HG03439 (cell line): ENCODE results near the gene CDC42SE2.
"Not testable (repeated sequence)": the region's sequence is repeated elsewhere in the genome, so short reads cannot be mapped to it uniquely, and the experiment has no call there.

Source experiments
- ATAC-seq: cut with Tn5 transposase; IDR thresholded peaks from one replicate; pipeline ENCODE4 v1.9.1; 2021; ENCODE audit warnings: mild to moderate bottlenecking, moderate library complexity; ENCODE audit not compliant: unreplicated experiment

The CDC42SE2 gene

DNA sequence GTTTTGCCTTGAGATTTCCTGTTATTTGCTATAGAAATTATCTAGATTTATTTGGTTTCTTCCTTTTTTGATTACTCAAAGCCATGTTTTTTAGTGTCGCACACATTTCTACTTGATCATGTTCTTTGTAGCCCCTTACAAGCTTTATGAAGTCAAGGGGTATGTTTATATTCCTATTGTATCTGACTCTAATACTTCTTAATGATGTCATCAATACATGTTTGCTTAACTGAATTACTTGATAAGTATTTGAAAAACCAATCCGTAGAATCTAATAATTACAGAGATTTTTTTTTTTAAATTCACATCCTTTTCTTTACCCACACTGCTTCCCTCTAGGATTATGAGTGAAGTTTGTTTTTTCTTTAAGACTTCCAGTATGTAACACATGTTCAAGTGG, 53.0 kb downstream of the CDC42SE2 start:
- ATAC-seq = no peak

DNA sequence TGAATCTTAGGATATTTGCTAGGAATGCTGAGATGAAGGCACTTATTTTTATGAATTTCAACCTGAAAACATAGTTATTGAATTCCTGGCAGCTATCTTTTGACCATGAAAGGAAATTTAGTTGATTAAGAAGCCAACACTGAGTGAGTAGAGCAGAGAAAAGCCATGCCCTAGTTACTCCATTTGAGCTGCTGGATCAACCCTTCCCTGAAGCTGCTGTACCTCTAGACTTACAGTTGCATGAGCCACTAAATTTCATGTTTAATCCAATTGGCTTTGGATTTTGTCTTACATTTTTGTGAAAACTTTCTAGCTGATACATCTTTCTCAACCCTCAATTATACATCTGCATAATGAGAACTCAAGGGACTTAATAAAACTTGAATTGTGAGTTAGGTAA, 54.6 kb downstream of the CDC42SE2 start:
- ATAC-seq = no peak

DNA sequence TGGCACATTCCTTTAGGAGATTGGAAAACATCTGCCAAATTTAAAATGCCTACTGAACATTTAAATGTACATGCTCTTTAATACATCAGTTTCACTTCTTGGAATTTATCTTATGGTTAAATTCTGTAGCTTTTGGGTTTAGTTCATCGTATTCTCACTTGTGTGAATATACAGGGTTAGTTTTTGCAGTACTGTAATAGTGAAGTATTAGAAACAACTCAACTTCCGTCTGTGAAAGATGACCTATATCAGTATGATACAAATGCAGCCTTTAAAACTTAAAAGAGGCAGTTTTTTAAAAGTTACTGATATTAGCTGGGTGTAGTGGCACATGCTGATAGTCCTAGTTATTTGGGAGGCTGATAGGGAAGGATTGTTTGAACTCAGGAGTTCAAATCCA, 57.2 kb downstream of the CDC42SE2 start:
- no peak for ATAC-seq

DNA sequence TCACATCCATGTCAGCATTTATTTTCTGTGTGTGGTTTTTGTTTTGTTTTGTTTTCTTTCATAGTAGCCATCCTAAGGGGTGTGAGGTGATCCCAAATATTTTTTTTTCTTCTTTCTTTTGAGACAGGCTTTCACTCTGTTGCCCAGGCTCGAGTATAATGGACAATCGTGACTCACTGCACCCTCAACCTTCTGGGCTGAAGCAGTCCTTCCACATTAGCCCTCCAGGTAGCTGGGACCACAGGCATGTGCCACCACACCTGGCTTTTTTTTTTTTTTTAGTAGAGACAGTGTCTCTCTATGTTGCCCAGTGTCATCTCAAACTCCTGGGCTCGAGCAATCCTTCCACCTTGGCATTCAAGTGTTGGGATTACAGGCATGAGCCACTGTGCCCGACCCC, 59.1 kb downstream of the CDC42SE2 start:
- no peak for ATAC-seq

DNA sequence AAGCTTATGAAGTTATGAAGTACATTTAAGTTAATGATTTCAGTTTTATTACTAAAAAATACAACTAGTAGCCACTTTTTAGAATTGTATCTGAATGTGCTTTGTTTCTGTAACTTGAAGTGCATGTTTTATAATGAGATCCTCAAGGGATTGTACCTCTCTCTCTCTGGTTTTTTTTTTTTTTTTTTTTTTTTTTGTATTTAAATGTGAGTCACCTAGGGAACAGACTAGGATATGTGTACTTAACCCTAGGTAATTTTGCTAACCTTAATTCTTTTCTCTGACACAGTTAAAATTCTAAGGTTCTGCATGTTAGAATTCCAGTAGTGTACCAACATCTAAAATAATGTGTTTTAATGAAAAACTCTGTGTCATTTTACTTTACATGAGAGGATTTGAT, 59.5 kb downstream of the CDC42SE2 start:
- ATAC-seq = no peak

DNA sequence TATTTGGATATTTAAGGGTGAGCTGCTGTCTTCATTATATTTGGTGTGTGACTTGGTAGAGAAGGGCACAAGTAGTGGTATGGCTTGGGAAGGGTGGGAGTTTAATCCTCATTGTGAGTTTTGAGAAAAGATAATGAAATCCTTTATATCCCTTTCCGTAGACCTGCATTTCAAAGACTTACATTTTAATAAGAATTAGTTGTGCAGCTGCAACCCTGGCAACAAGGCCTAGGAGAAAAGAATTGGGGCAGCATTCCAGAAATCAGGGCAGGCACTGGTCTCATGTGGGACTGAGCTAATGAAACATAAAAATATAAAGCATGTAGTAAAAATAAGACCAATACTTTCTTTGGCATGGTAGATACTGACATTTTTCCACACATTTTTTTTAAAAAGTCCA, 60.5 kb downstream of the CDC42SE2 start:
- no peak for ATAC-seq

DNA sequence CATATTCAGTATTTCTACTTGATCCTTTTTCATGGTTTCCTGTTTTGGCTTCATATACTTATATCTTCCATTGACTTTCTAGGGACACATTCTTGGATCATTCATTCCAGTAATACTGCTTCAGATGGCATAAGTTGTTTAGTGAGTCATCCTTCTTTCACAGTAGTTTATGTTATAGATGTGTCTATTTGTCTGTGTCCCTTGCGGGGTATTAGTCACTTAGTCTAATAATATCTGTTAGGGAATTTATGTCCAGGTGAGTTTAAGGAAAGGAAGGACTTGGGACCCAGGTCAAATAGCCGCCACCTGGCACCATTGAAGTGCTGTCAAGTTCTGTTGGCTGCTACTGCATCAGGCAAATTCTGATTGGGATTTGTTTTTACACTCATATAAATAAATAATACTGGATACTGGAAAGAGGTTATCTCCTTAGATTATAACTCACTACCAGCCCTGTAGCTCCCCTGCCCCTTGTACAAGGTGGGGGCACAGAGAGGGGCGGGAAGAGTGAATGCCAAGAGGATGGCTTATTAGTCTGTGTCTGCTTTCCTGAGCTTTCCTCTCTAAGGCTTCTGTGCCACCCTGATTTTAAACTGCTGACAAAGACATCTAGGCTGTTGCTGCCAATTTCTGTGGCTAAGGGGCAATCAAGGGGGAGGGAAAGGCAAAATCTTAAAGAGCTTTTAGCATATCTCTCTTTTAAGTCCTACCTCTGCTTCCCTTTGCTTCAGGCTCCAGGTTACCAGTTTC, 64.9 kb downstream of the CDC42SE2 start:
- ATAC-seq = no peak

DNA sequence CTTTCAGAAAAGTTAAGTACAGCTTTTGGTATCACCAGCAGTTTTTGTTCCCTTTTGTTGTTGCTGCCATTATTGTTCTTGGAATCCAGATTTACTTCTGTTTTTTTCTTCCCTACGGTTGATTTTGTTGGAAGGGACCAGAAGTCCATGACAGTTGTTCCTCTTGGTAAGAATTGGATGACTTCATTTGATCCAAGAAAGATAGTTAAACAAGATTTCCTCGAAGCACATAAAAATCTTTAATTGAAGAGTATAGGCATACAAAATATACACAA, 65.4 kb downstream of the CDC42SE2 start:
- ATAC-seq = no peak

DNA sequence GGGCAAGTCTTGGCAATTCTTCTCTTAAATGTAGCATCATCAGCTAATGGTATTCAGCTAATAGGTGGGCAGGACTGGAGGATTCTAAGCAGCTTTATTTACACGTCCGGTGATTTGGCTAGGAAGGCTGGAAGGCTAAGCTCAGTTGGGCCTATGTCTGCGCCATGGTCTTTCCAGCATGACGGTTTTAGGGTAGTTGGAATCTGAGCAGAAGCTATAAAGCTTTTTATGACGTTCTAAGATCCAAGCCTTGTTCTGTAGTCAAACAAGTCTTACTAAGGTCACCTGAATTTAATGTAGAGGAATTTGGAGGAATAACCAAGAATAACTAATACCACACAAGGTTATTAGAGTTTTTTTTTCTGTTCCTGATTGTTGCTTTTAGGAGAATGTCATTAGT, 66.2 kb downstream of the CDC42SE2 start:
- no peak for ATAC-seq

DNA sequence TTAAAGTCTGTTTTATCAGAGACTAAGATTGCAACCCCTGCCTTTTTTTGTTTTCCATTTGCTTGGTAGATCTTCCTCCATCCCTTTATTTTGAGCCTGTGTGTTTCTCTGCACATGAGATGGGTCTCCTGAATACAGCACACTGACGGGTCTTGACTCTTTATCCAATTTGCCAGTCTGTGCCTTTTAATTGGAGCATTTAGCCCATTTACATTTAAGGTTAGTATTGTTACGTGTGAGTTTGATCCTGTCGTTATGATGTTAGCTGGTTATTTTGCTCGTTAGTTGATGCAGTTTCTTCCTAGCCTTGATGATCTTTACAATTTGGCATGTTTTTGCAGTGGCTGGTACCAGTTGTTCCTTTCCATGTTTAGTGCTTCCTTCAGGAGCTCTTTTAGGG, 71.9 kb downstream of the CDC42SE2 start:
- not testable (repeated sequence) for ATAC-seq

DNA sequence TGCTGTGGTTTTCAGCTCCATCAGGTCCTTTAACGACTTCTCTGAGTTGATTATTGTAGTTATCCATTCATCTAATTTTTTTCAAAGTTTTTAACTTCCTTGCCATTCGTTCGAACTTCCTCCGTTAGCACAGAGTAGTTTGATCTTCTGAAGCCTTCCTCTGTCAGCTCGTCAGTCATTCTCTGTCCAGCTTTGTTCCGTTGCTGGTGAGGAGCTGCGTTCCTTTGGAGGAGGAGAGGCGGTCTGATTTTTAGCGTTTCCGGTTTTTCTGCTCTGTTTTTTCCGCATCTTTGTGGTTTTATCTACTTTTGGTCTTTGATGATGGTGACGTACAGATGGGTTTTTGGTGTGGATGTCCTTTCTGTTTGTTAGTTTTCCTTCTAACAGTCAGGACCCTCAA, 72.9 kb downstream of the CDC42SE2 start:
- not testable (repeated sequence) for ATAC-seq

DNA sequence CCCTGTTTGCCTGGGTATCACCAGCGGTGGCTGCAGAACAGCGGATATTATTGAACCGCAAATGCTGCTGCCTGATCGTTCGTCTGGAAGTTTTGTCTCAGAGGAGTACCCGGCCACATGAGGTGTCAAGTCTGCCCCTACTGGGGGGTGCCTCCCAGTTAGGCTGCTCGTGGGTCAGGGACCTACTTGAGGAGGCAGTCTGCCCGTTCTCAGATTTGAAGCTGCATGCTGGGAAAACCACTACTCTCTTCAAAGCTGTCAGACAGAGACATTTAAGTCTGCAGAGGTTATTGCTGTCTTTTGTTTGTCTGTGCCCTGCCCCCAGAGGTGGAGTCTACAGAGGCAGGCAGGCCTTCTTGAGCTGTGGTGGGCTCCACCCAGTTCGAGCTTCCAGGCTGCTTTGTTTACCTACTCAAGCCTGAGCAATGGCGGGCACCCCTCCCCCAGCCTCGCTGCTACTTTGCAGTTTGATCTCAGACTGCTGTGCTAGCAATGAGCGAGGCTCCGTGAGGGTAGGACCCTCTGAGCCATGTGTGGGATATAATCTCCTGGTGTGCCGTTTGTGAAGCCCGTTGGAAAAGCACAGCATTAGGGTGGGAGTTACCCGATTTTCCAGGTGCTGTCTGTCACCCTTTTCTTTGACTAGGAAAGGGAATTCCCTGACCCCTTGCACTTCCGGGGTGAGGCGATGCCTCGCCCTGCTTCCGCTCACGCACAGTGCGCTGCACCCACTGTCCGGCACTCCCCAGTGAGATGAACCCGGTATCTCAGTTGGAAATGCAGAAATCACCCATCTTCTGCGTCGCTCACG, 73.6 kb downstream of the CDC42SE2 start:
- ATAC-seq = not testable (repeated sequence)

DNA sequence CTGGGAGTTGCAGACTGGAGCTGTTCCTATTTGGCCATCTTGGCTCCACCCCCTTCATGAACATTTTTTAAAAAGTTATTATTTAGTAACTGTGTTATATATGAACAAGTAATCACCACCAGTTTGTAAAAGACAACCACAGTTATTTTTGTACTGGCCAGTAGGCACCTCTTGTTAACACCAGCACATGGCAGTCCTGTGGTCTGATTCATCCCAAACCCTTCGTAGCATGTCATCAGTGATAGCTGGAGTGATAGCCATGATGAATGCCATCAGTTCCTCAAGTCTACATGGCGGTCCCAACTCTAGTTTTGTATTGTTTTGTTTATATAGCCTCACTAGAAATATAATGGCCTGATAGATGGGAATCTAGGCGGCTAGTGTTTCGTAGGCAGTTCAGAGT, 74.2 kb downstream of the CDC42SE2 start:
- no peak for ATAC-seq

DNA sequence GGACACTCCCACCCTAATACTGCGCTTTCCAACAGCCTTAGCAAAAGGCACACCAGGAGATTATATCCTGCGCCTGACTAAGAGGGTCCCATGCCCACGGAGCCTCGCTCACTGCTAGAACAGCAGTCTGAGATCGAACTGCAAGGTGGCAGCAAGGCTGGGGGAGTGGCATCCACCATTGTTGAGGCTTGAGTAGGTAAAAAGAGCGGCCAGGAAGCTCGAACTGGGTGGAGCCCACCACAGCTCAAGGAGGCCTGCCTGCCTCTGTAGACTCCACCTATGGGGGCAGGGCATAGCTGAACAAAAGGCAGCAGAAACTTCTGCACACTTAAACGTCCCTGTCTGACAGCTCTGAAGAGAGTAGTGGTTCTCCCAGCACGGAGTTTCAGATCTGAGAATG, 80.4 kb downstream of the CDC42SE2 start:
- ATAC-seq = not testable (repeated sequence)

DNA sequence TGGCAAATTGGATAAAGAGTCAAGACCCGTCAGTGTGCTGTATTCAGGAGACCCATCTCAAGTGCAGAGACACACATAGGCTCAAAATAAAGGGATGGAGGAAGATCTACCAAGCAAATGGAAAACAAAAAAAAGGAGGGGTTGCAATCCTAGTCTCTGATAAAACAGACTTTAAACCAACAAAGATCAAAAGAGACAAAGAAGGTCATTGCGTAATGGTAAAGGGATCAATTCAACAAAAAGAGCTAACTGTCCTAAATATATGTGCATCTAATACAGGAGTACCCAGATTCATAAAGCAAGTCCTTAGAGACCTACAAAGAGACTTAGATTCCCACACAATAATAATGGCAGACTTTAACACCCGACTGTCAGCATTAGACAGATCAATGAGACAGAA, 82.4 kb downstream of the CDC42SE2 start:
- not testable (repeated sequence) for ATAC-seq

DNA sequence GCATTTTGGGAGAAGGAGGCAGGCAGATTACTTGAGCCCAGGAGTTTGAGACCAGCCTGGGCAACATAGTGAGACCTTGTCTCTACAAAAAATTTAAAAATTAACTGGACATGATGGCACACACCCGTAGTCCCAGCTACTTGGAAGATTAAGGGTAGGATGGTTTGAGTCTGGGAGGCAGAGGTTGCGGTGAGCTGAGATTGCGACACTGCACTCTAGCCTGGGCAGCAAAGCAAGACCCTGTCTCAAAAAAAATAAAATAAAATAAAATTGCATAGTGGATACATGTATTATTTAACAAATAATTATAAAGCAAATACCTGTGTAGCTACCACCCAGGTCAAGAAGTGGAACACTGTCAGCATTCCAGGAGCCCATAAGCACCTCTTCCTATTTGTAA, 90.1 kb downstream of the CDC42SE2 start:
- no peak for ATAC-seq

DNA sequence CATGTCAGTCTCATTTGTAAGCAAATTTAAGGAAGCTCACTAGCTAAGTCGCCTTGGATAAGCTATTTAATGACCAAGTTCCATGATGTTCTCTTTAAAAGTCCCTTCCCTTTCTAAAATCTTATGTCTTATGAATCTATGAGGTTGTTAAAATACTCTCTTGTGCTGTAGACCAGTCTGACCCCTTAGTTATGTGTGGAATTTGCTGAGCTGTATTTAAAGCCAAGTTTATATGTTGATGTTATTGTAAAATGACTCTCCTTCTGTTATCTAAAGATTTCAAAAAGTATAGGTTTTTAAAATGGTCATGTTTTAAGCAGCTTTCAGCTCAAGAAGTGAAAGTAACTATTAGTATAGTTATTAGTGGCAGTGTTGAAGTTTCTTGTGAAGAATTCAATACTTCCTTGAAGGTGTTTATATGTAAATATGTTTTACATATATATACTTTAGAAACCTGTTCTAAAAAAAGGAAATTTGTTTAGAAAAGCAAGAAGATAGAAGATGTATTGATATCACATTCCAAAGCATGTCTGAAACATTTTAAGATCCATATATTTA, 92.2 kb downstream of the CDC42SE2 start:
- peak; percentile 41 for ATAC-seq

DNA sequence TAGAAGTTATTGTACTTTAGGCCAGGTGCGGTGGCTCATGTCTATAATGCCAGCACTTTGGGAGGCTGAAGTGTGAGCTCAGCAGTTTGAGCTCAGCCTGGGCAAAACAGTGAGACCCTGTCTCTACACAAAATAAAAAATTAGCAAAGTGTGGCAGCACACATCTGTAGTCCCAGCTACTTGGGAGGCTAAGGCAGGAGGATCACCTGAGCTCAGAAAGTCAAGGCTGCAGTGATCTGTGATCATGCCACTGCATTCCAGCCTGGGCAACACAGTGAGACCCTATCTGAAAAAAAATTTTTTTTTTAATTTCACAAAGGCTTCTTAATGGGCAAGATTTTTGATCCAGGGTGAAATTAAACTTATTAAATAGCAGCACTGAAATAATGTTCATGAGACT, 92.8 kb downstream of the CDC42SE2 start:
- no peak for ATAC-seq

DNA sequence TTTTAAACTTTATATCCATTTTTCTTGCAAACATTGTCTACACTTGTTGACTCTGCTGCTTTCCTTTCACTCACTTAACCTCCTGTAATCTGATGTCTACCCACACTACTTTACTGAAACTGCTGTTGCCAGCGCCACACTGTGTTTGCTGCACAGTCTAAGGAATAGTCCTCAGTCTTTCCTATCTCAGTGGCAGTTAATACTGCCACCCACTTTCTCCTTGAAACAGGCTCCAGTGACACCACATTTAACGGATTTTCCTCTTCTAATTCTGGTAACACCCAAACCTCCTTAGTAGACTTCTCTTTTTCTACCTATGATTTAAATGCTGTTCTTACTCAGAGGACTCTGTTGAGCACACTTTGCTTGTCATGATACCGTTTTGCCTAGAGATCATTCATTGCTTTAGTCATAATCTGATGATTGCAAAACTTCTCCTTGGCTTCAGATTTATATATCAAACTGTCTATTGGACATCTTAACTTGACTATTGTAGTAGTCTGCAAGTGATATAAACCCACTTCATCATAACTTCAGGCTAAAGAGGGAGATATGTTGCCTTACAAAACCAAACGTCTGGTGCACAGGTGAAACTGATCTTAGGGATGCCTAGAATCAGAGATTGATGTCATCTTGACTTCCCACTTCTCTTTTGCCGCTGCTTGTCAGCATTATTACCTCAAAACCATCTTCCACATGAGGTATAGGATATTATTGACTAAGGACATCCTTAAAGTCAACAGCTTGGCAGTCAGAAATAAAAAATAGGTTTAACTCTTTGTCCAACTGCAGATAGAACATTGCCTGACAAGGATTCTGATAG, 94.1 kb downstream of the CDC42SE2 start:
- ATAC-seq = no peak

DNA sequence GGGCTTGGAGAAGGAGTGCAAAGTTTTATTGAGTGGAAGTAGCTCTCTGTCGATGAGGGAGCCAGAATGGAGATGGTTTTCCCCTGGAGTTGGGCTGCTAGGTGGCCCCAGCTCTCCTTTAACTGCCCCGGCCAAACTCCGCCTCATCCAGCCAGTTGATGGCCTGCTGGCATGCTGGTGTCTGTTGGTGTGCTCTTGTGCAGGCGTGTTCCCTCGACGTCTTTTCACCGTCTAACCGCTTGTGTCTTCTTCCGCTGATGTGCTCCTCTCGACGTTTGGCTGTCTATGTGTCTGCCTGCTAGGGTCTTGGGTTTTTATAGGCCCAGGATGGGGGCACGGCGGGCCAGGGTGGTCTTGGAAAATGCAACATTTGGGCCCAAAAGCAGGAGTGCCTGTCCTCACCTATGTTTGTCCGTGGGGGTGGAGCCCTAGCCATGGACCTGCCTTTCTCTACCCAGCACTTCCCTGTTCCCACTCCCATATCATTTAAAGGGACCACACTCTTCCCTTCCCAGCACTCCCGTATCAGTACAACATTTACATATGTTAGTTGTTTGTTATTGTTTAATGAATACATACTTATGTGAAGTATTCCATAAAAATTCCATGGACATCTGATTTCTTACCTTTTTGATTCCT, 97.9 kb downstream of the CDC42SE2 start:
- ATAC-seq = no peak
